Stomach (tissue), 9 donors: ENCODE results near the gene GNAT2. TPM values are rescaled to one million over a fixed set of nuclear protein-coding genes. Genes with fewer than 3 reads are reported as not detected.

Experiments used
- DNase-seq, 2 donors: peaks; one replicate each; pipeline versions ENCODE4 v3.0.0 to v3.0.0-alpha.2; 2013 to 2019
- H3K27ac ChIP-seq, 5 donors: fragments of 200-600 bp in 4 of 5; sonication (generic) in 4 of 5; one replicate each; pipeline ENCODE4 v1.5.1; 2013 to 2019; ENCODE audit warnings: mild to moderate bottlenecking in 1 of 5, moderate library complexity in 1 of 5
- H3K27me3 ChIP-seq, 3 donors: fragments of 200-600 bp; sonication (generic); one replicate each; pipeline ENCODE4 v1.5.1; 2017 to 2019; ENCODE audit warnings: mixed run types in 1 of 3
- H3K36me3 ChIP-seq, 4 donors: fragments of 200-600 bp; sonication (generic); 1 replicate in 3 of 4; 2 replicates in 1 of 4; pipeline ENCODE4 v1.5.1; 2016 to 2019
- H3K4me1 ChIP-seq, 4 donors: fragments of 200-600 bp; sonication (generic); one replicate each; pipeline ENCODE4 v1.5.1; 2016 to 2019
- H3K4me3 ChIP-seq, 4 donors: fragments of 200-600 bp; sonication (generic) in 3 of 4; one replicate each; pipeline ENCODE4 v1.5.1; 2016 to 2019; ENCODE audit warnings: mild to moderate bottlenecking in 1 of 4
- H3K9me3 ChIP-seq, 4 donors: fragments of 200-600 bp; sonication (generic); one replicate each; pipeline ENCODE4 v1.5.1; 2016 to 2019
- EP300 ChIP-seq: sonication (generic); formaldehyde crosslinking; IDR thresholded peaks from one replicate; pipeline ENCODE4 v1.6.1; 2017; ENCODE audit warnings: antibody characterized with exemption
- POLR2A ChIP-seq, 4 donors: fragments of 450-650 bp; IDR thresholded peaks; one replicate each; pipeline ENCODE4 v1.6.1; 2016; ENCODE audit warnings: antibody characterized with exemption in 4 of 4, control low read depth in 2 of 4, mild to moderate bottlenecking in 1 of 4, moderate library complexity in 1 of 4
- POLR2AphosphoS5 ChIP-seq, 3 donors: sonication (generic); formaldehyde crosslinking; IDR thresholded peaks; one replicate each; pipeline ENCODE4 v1.6.1; 2016; ENCODE audit warnings: antibody characterized with exemption in 3 of 3
- WGBS, 5 donors: extraction: QIAGEN DNeasy Blood & Tissue Kit in 3 of 5; methylation state at CpG; one replicate each; pipeline versions ENCODE4 v1.1.5 to v1.1.7; 2013 to 2018; 5-methylcytosine and 5-hydroxymethylcytosine counted together
- intact Hi-C: fragments of 100-400 bp; cut with DNase I; formaldehyde crosslinking; loops from one replicate; pipeline ENCODE4 v1.15.1; 2023; ENCODE audit warnings: low total_unique reads
- polyA plus RNA-seq, 3 donors: library from polyadenylated mRNA; stranded (reverse); fragments of 200-250 nt; gene quantifications; one replicate each; pipeline ENCODE4 v1.2.3, GENCODE V29; 2013
- small RNA-seq, 4 donors: library from RNA; depleted of rRNA; stranded (forward); fragments of <200 nt; gene quantifications; one replicate each; pipeline ENCODE3, GENCODE V24; 2016
- total RNA-seq, 5 donors: library from RNA; depleted of rRNA; stranded (reverse); fragments of >200 nt; gene quantifications; one replicate each; pipeline versions ENCODE4 v1.1.0 to v1.2.3, GENCODE V29; 2014 to 2016
- TF ChIP-seq, protein P1 (sequence below), 7 experiments: fragments of 450-650 bp in 4 of 7; fragments of 200-600 bp in 3 of 7; sonication (generic) in 3 of 7; IDR thresholded peaks; one replicate each; pipeline ENCODE4 v1.5.1; 2016 to 2019; ENCODE audit warnings: antibody characterized with exemption in 7 of 7, control low read depth in 2 of 7, mild to moderate bottlenecking in 1 of 7
- donor health status: healthy with polysubstance abuse.
- donor health status: Bipolar disorder and iron deficiency.
- donor health status: healthy.

The GNAT2 gene
- total and polyA plus RNA-seq, 8 donors = 0.43 TPM; not detected in 7

DNA sequence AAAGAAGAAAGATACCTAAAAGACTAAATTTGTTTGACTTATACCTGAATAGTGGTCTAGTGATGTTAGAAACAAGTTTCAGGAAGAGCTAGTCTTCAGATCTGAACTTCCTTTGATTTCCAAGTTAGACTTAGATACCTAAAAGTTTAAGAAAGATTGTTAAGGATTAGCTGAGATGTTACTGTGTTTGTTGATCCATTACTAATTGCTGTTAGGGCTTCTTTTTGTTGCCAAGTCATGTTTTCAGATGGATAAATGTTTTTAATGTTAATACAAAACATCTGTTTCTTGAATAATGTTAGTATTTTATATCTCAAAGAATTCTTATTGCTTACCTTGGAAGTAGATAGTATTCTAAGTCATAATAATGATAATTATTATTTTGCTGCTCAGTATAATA, 59.4 kb downstream of the GNAT2 start:
- Histone ChIP-seq H3K36me3 (no peaks in the 10 kb centered on the region), H3K4me1 (peaks cover 23 to 88% (median 49%) of the 10 kb centered on the region in 4 donors), H3K27ac (no peak overlapping the region), H3K27me3 (no peaks in the 10 kb centered on the region), H3K9me3 (no peaks in the 10 kb centered on the region), H3K4me3 (no peak overlapping the region)
- intact Hi-C loops = loop anchor here (5.0 kb wide), 1 partner anchor 192 kb away; no protein-coding TSS in a partner anchor
- DNase-seq = no peak
- TF ChIP-seq, protein P1, sequence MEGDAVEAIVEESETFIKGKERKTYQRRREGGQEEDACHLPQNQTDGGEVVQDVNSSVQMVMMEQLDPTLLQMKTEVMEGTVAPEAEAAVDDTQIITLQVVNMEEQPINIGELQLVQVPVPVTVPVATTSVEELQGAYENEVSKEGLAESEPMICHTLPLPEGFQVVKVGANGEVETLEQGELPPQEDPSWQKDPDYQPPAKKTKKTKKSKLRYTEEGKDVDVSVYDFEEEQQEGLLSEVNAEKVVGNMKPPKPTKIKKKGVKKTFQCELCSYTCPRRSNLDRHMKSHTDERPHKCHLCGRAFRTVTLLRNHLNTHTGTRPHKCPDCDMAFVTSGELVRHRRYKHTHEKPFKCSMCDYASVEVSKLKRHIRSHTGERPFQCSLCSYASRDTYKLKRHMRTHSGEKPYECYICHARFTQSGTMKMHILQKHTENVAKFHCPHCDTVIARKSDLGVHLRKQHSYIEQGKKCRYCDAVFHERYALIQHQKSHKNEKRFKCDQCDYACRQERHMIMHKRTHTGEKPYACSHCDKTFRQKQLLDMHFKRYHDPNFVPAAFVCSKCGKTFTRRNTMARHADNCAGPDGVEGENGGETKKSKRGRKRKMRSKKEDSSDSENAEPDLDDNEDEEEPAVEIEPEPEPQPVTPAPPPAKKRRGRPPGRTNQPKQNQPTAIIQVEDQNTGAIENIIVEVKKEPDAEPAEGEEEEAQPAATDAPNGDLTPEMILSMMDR (IDR thresholded peaks at IDR 0.05) = no peak
- TF ChIP-seq POLR2AphosphoS5 (IDR thresholded peaks at IDR 0.05) (no peak), EP300 (no peak), POLR2A (IDR thresholded peaks at IDR 0.05) (no peak)

DNA sequence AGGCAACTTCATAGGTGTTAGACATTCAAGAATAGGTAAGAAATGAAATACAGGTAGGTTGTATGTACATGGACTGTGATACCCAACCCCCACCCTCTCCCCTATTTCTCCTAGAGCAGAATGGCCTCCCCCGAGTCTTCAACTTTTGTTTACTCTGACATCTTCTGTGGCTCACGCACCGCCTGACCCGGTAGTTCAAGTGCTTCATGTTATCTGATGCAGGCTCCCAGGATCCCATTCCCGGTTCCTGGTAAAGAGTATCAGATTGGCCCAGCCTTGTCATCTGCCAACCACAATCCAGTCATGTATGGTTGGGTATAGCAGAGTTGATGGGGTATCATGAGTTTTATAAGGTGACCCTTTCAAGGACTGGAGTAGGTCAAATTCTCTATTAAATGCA, 61.9 kb downstream of the GNAT2 start:
- Histone ChIP-seq H3K27ac (no peak overlapping the region), H3K9me3 (no peaks in the 10 kb centered on the region), H3K36me3 (no peaks in the 10 kb centered on the region), H3K27me3 (no peaks in the 10 kb centered on the region), H3K4me1 (peaks cover 7 to 81% (median 42%) of the 10 kb centered on the region in 4 donors), H3K4me3 (no peak overlapping the region)
- TF ChIP-seq EP300 (no peak), POLR2AphosphoS5 (IDR thresholded peaks at IDR 0.05) (no peak)
- TF ChIP-seq, protein P1 (IDR thresholded peaks at IDR 0.05) = no peak
- intact Hi-C loops = no loop called here
- WGBS, 5 donors = 85 to 94% (median 87%) methylated on average over 5 of the region's 5 CpGs
- no peak for DNase-seq

DNA sequence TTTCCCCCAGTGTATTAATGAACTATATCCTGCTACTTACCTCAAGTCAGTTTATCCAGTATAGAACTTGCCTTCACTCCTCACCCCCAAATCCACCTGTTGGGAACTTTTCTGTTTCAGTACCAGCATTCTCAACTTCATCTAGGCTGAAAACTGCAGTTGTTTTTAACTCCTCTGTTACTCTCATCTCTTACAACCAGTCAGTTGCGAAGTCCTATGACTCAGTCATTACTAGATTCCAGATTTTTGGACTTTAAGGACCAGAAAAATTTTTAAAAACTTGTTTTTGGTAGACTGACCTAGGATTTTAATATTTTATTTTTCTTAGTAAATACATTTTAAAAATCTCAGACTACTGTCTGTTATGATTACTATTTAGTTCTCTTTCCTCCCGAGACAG, 62.9 kb downstream of the GNAT2 start:
- TF ChIP-seq EP300 = no peak
- TF ChIP-seq, protein P1 (IDR thresholded peaks at IDR 0.05) = no peak
- TF ChIP-seq POLR2A (IDR thresholded peaks at IDR 0.05) = no peak
- no peak for TF ChIP-seq POLR2AphosphoS5 (IDR thresholded peaks at IDR 0.05)
- Histone ChIP-seq H3K36me3 (no peaks in the 10 kb centered on the region), H3K4me3 (no peak overlapping the region), H3K4me1 (peaks cover 0 to 80% (median 36%) of the 10 kb centered on the region in 4 donors), H3K27ac (no peak overlapping the region), H3K9me3 (no peaks in the 10 kb centered on the region), H3K27me3 (no peaks in the 10 kb centered on the region)
- WGBS, 5 donors = 88 to 97% (median 91%) methylated on average over 2 of the region's 2 CpGs
- intact Hi-C loops = no loop called here
- DNase-seq = no peak

Small RNAs within 50 kb of the gene (small RNA-seq; reads per million reads assigned to genes)
- gene RNU6V = 0 reads per million in 4 donors

Other genes starting within 250 kb of the GNAT2 start
- gene SORT1, start 221.7 kb downstream of the GNAT2 start, total RNA-seq = 100 to 1,000 TPM in 1 of 5 donors, 10 to 100 TPM in 4; 35.3 to 481 (median 48.1) TPM
- gene SORT1, start 221.7 kb downstream of the GNAT2 start, polyA plus RNA-seq = 10 to 100 TPM in 2 of 3 donors, 1 to 10 TPM in 1; 4.6 to 12.6 (median 10.5) TPM
- 10 to 100 TPM in 3 of 5 donors, 1 to 10 TPM in 2; 5.3 to 39.3 (median 11.3) TPM for gene PSMA5, start 193.2 kb downstream of the GNAT2 start, total RNA-seq
- gene PSMA5, start 193.2 kb downstream of the GNAT2 start, polyA plus RNA-seq = 10 to 100 TPM; 44.7 to 84.2 (median 50.6) TPM
- under 1 TPM in 2 of 5 donors, not detected in 3; 0.45 to 0.58 TPM for gene SYPL2, start 153.1 kb downstream of the GNAT2 start, total RNA-seq
- gene SYPL2, start 153.1 kb downstream of the GNAT2 start, polyA plus RNA-seq = 1 to 10 TPM in 1 of 3 donors, under 1 TPM in 2; 0.50 to 1.0 (median 0.61) TPM
- gene ATXN7L2, start 135.7 kb downstream of the GNAT2 start, total RNA-seq = 1 to 10 TPM in 3 of 5 donors, under 1 TPM in 1, not detected in 1; 0.29 to 5.1 (median 2.6) TPM
- 1 to 10 TPM in 2 of 3 donors, under 1 TPM in 1; 0.76 to 6.3 (median 5.2) TPM for gene ATXN7L2, start 135.7 kb downstream of the GNAT2 start, polyA plus RNA-seq
- gene CYB561D1, start 125.5 kb downstream of the GNAT2 start, total RNA-seq = 1 to 10 TPM; 1.8 to 6.4 (median 2.3) TPM
- 1 to 10 TPM; 1.8 to 4.4 (median 4.1) TPM for gene CYB561D1, start 125.5 kb downstream of the GNAT2 start, polyA plus RNA-seq
- gene AMIGO1, start 109.9 kb downstream of the GNAT2 start, total RNA-seq = 10 to 100 TPM in 1 of 5 donors, 1 to 10 TPM in 4; 1.7 to 25.7 (median 3.5) TPM
- 1 to 10 TPM; 1.3 to 1.8 (median 1.7) TPM for gene AMIGO1, start 109.9 kb downstream of the GNAT2 start, polyA plus RNA-seq
- gene GPR61, start 79.7 kb downstream of the GNAT2 start, total RNA-seq = not detected
- gene GPR61, start 79.7 kb downstream of the GNAT2 start, polyA plus RNA-seq = under 1 TPM in 1 of 3 donors, not detected in 2; 0.12 TPM
- gene GNAI3, start 71.0 kb downstream of the GNAT2 start, total RNA-seq = 10 to 100 TPM in 1 of 5 donors, 1 to 10 TPM in 3, under 1 TPM in 1; 0.58 to 12.7 (median 3.2) TPM
- gene GNAI3, start 71.0 kb downstream of the GNAT2 start, polyA plus RNA-seq = 1 to 10 TPM; 2.6 to 3.1 (median 2.7) TPM
- 100 to 1,000 TPM in 3 of 5 donors, 10 to 100 TPM in 2; 69.4 to 364 (median 212) TPM for gene AMPD2, start 221 bp upstream of the GNAT2 start, total RNA-seq
- gene AMPD2, start 221 bp upstream of the GNAT2 start, polyA plus RNA-seq = 10 to 100 TPM; 16.1 to 22.5 (median 18.9) TPM
- gene GSTM4, start 36.5 kb upstream of the GNAT2 start, total RNA-seq = 10 to 100 TPM in 4 of 5 donors, 1 to 10 TPM in 1; 7.5 to 63.6 (median 22.3) TPM
- 10 to 100 TPM; 23.6 to 32.6 (median 24.7) TPM for gene GSTM4, start 36.5 kb upstream of the GNAT2 start, polyA plus RNA-seq
- gene GSTM2, start 48.4 kb upstream of the GNAT2 start, total RNA-seq = 100 to 1,000 TPM in 3 of 5 donors, 10 to 100 TPM in 2; 22.3 to 219 (median 126) TPM
- gene GSTM2, start 48.4 kb upstream of the GNAT2 start, polyA plus RNA-seq = 100 to 1,000 TPM; 102 to 149 (median 122) TPM
- 10 to 100 TPM in 1 of 5 donors, 1 to 10 TPM in 2, not detected in 2; 2.6 to 69.4 (median 5.4) TPM for gene GSTM1, start 68.2 kb upstream of the GNAT2 start, total RNA-seq
- 10 to 100 TPM in 2 of 3 donors, under 1 TPM in 1; 0.23 to 99.7 (median 86.4) TPM for gene GSTM1, start 68.2 kb upstream of the GNAT2 start, polyA plus RNA-seq
- 10 to 100 TPM in 2 of 5 donors, 1 to 10 TPM in 1, not detected in 2; 1.4 to 35.6 (median 18.5) TPM for gene GSTM5, start 92.6 kb upstream of the GNAT2 start, total RNA-seq
- gene GSTM5, start 92.6 kb upstream of the GNAT2 start, polyA plus RNA-seq = 10 to 100 TPM in 2 of 3 donors, 1 to 10 TPM in 1; 3.6 to 22.0 (median 14.9) TPM
- 100 to 1,000 TPM in 2 of 5 donors, 10 to 100 TPM in 3; 32.2 to 213 (median 84.6) TPM for gene GSTM3, start 121.4 kb upstream of the GNAT2 start, total RNA-seq
- gene GSTM3, start 121.4 kb upstream of the GNAT2 start, polyA plus RNA-seq = 100 to 1,000 TPM in 2 of 3 donors, 10 to 100 TPM in 1; 83.8 to 350 (median 194) TPM
- 100 to 1,000 TPM in 2 of 5 donors, 10 to 100 TPM in 3; 22.3 to 299 (median 85.8) TPM for gene EPS8L3, start 144.3 kb upstream of the GNAT2 start, total RNA-seq
- gene EPS8L3, start 144.3 kb upstream of the GNAT2 start, polyA plus RNA-seq = 10 to 100 TPM in 1 of 3 donors, 1 to 10 TPM in 2; 9.5 to 40.9 (median 9.6) TPM